ENCODE data around the gene GPC1.

DNA sequence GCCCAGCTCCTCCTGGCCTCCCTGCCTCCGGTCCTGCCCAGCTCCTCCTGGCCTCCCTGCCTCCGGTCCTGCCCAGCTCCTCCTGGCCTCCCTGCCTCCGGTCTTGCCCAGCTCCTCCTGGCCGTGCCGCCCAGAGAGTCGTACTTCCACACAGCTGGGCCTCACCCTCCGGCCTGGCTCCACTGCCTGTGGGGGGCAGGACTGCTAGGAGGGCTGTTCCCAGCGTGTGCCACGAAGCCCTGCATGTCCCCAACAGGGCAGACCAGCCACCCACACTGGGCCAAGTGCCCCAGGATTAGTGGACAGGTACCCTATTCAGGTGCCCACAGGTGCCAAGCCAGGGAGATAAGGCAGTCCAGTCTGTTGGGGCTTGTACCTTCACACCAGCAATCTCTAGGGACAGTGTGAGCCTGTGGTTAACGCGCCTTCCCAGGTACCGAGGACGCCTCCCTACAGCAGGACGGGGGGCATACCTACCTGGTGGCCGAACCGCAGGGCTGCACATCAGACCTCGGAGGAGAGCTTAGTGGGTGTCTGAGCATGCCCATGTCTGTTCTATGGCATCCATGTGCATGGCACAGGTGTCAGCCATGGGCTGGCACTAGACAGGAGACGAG, 5.3 kb downstream of the GPC1 start:
- TF ChIP-seq CTCF (IDR thresholded peaks at IDR 0.05 in 2 of 3, conservative IDR thresholded peaks at IDR 0.05 in 1 of 3; ENCODE audit: control insufficient read depth in 2 of 3, extremely low read depth in 1 of 3, insufficient read depth in 1 of 3, low read depth in 3 of 3, low read length in 3 of 3): no peak
- TF ChIP-seq POLR2A (IDR thresholded peaks at IDR 0.05; ENCODE audit: low read depth, low read length): no peak
